SK-N-SH (cell line): ENCODE data around the gene PHF12. TPM values are rescaled to one million over a fixed set of nuclear protein-coding genes. Genes with fewer than 3 reads are reported as not detected.

ENCODE experiments used
- CTCF ChIA-PET: fragments of 300-600, 350-600 bp; formaldehyde crosslinking; extraction: SDS; loops from one replicate; lab custom pipeline; 2021; lab: Yijun Ruan, JAX
- POLR2A ChIA-PET: fragments of 350-600 bp; sonication (Branson Sonifier 250); formaldehyde crosslinking; extraction: SDS; loops from one replicate; lab custom pipeline; 2020; ENCODE audit warnings: antibody characterized with exemption, inconsistent platforms; lab: Yijun Ruan, JAX
- DNase-seq: peaks from one replicate; pipeline ENCODE4 v3.0.0; 2012
- H2AFZ ChIP-seq: fragments of 200-600 bp; sonication (generic); 2 replicates; pipeline ENCODE4 v1.8.1; 2016; ENCODE audit warnings: antibody characterized with exemption, mild to moderate bottlenecking, low read depth
- H3F3A ChIP-seq: fragments of 200-600 bp; sonication (generic); replicated peaks from 2 replicates; pipeline ENCODE3; 2016; ENCODE audit warnings: antibody characterized with exemption, mild to moderate bottlenecking; ENCODE audit not compliant: insufficient read depth
- H3K27ac ChIP-seq, 2 experiments: fragments of 200-500 bp in 1 of 2; fragments of 200-600 bp in 1 of 2; sonication (Bioruptor generic) in 1 of 2; sonication (generic), shearing (Covaris generic) in 1 of 2; 2 replicates each; pipeline versions ENCODE4 v1.5.1 to v1.6.1; 2014 to 2016; ENCODE audit warnings: low read depth in 2 of 2, inconsistent platforms in 1 of 2, low read length in 1 of 2, mild to moderate bottlenecking in 1 of 2, mixed read lengths in 1 of 2
- H3K27me3 ChIP-seq: fragments of 200-600 bp; sonication (generic), shearing (Covaris generic); 2 replicates; pipeline ENCODE4 v1.6.1; 2016; ENCODE audit warnings: mixed run types; ENCODE audit not compliant: insufficient read depth
- H3K36me3 ChIP-seq, 2 experiments: fragments of 200-500 bp in 1 of 2; fragments of 200-600 bp in 1 of 2; sonication (Bioruptor generic) in 1 of 2; sonication (generic) in 1 of 2; replicated peaks in 1 of 2; 2 replicates each; pipeline versions ENCODE3 to v1.5.1; 2014 to 2016; ENCODE audit warnings: low read length in 1 of 2, mild to moderate bottlenecking in 1 of 2; ENCODE audit not compliant: insufficient read depth in 2 of 2, control insufficient read depth in 1 of 2
- H3K4me1 ChIP-seq, 2 experiments: fragments of 200-500 bp in 1 of 2; fragments of 200-600 bp in 1 of 2; sonication (Bioruptor generic) in 1 of 2; sonication (generic), shearing (Covaris generic) in 1 of 2; 2 replicates each; pipeline versions ENCODE4 v1.5.1 to v1.6.1; 2014 to 2016; ENCODE audit warnings: low read depth in 1 of 2, low read length in 1 of 2, mixed run types in 1 of 2; ENCODE audit not compliant: insufficient read depth in 2 of 2, control insufficient read depth in 1 of 2
- H3K4me2 ChIP-seq: fragments of 200-600 bp; sonication (generic), shearing (Covaris generic); 2 replicates; pipeline ENCODE4 v1.6.1; 2017; ENCODE audit warnings: mixed run types
- H3K4me3 ChIP-seq, 2 experiments: fragments of 200-500 bp in 1 of 2; fragments of 200-600 bp in 1 of 2; sonication (Bioruptor generic) in 1 of 2; sonication (generic), shearing (Covaris generic) in 1 of 2; 2 replicates each; pipeline versions ENCODE4 v1.5.1 to v1.8.1; 2014 to 2016; ENCODE audit warnings: low read depth in 2 of 2, inconsistent platforms in 1 of 2, low read length in 1 of 2, mild to moderate bottlenecking in 1 of 2, mixed read lengths in 1 of 2, moderate library complexity in 1 of 2
- H3K79me2 ChIP-seq: fragments of 200-600 bp; sonication (generic); 2 replicates; pipeline ENCODE4 v1.8.1; 2017; ENCODE audit warnings: mild to moderate bottlenecking; ENCODE audit not compliant: insufficient read depth
- H3K9ac ChIP-seq: fragments of 200-600 bp; sonication (generic); 2 replicates; pipeline ENCODE4 v1.6.1; 2017; ENCODE audit warnings: mixed run types
- H3K9me2 ChIP-seq: fragments of 200-600 bp; sonication (generic); 2 replicates; pipeline ENCODE4 v1.6.1; 2017; ENCODE audit warnings: mixed run types
- H3K9me3 ChIP-seq: fragments of 200-600 bp; sonication (generic); 2 replicates; pipeline ENCODE4 v1.6.1; 2017; ENCODE audit warnings: mixed run types, mild to moderate bottlenecking, moderate library complexity
- H4K20me1 ChIP-seq: fragments of 200-600 bp; sonication (generic); 2 replicates; pipeline ENCODE4 v1.6.1; 2017; ENCODE audit warnings: mild to moderate bottlenecking, mixed run types; ENCODE audit not compliant: insufficient read depth
- CHD2 ChIP-seq: fragments of 150-350 bp; IDR thresholded peaks from 2 replicates; pipeline ENCODE4 v1.6.1; 2018; ENCODE audit warnings: low read length; ENCODE audit not compliant: partially characterized antibody
- CTCF ChIP-seq: fragments of 200-600 bp; sonication (generic); IDR thresholded peaks from 2 replicates; pipeline ENCODE4 v1.6.1; 2017; ENCODE audit warnings: antibody characterized with exemption, mild to moderate bottlenecking, moderate library complexity
- ELF1 ChIP-seq: IDR thresholded peaks from 2 replicates; pipeline ENCODE4 v1.4.0; 2012
- EP300 ChIP-seq, 2 experiments: IDR thresholded peaks; 2 replicates each; pipeline versions ENCODE4 v1.4.0 to v1.6.1; 2012; ENCODE audit warnings: borderline replicate concordance in 1 of 2, low read depth in 1 of 2, low read length in 1 of 2
- EZH2phosphoT487 ChIP-seq: fragments of 200-600 bp; sonication (generic); IDR thresholded peaks from 2 replicates; pipeline ENCODE4 v1.6.1; 2017; ENCODE audit warnings: low read depth, mixed run types, mild to moderate bottlenecking, antibody characterized with exemption, moderate library complexity, borderline replicate concordance
- FOXJ3 ChIP-seq: sonication (generic); formaldehyde crosslinking; IDR thresholded peaks from 2 replicates; pipeline ENCODE4 v1.5.1; 2020; ENCODE audit warnings: mild to moderate bottlenecking, missing genetic modification reagents
- FOXM1 ChIP-seq: IDR thresholded peaks from 2 replicates; pipeline ENCODE4 v1.4.0; 2012; ENCODE audit warnings: low read depth, mild to moderate bottlenecking
- GATA2 ChIP-seq: sonication (generic); formaldehyde crosslinking; IDR thresholded peaks from 2 replicates; pipeline ENCODE4 v1.5.0; 2020; ENCODE audit warnings: mild to moderate bottlenecking, missing genetic modification reagents
- MXI1 ChIP-seq: IDR thresholded peaks from 2 replicates; pipeline ENCODE4 v1.6.1; 2012; ENCODE audit warnings: mild to moderate bottlenecking, low read depth, low read length, improper control_type of control experiment
- POLR2AphosphoS5 ChIP-seq: IDR thresholded peaks from 2 replicates; pipeline ENCODE4 v1.6.1; 2012; ENCODE audit warnings: low read depth, low read length
- RAD21 ChIP-seq: IDR thresholded peaks from 2 replicates; pipeline ENCODE4 v1.6.1; 2012; ENCODE audit warnings: mild to moderate bottlenecking, low read length
- REST ChIP-seq: IDR thresholded peaks from 2 replicates; pipeline ENCODE4 v1.6.1; 2012; ENCODE audit warnings: mild to moderate bottlenecking, low read depth, low read length, moderate library complexity
- RXRA ChIP-seq: IDR thresholded peaks from 2 replicates; pipeline ENCODE4 v1.4.0; 2012; ENCODE audit warnings: low read depth, mild to moderate bottlenecking, borderline replicate concordance
- SIN3A ChIP-seq: IDR thresholded peaks from 2 replicates; pipeline ENCODE4 v1.6.1; 2012; ENCODE audit warnings: low read depth, mild to moderate bottlenecking, low read length, moderate library complexity, borderline replicate concordance
- TAF1 ChIP-seq: IDR thresholded peaks from 2 replicates; pipeline ENCODE4 v1.6.1; 2012; ENCODE audit warnings: low read depth, mild to moderate bottlenecking, low read length, moderate library complexity, borderline replicate concordance
- TCF12 ChIP-seq: IDR thresholded peaks from 2 replicates; pipeline ENCODE4 v1.4.0; 2012
- TEAD4 ChIP-seq: IDR thresholded peaks from 2 replicates; pipeline ENCODE4 v1.4.0; 2012; ENCODE audit warnings: mild to moderate bottlenecking, borderline replicate concordance; ENCODE audit not compliant: insufficient read depth
- USF1 ChIP-seq: IDR thresholded peaks from 2 replicates; pipeline ENCODE4 v1.4.0; 2012; ENCODE audit warnings: low read depth, borderline replicate concordance
- WGBS: methylation state at CpG from one replicate; pipeline ENCODE4 v1.1.6; 2017; ENCODE audit warnings: low lambda C conversion rate; 5-methylcytosine and 5-hydroxymethylcytosine counted together
- polyA plus RNA-seq, 3 experiments: library from polyadenylated mRNA; depleted of rRNA; stranded (reverse); fragments of >200 nt; gene quantifications; 2 replicates each; pipeline ENCODE4 v1.2.3, GENCODE V29; 2012
- TF ChIP-seq, protein P1 (sequence below): IDR thresholded peaks from 2 replicates; pipeline ENCODE4; 2012

PHF12 gene
- polyA plus RNA-seq, 1 of the 3 experiments (the other 2 are of a cell fraction): 24.0 TPM

DNA sequence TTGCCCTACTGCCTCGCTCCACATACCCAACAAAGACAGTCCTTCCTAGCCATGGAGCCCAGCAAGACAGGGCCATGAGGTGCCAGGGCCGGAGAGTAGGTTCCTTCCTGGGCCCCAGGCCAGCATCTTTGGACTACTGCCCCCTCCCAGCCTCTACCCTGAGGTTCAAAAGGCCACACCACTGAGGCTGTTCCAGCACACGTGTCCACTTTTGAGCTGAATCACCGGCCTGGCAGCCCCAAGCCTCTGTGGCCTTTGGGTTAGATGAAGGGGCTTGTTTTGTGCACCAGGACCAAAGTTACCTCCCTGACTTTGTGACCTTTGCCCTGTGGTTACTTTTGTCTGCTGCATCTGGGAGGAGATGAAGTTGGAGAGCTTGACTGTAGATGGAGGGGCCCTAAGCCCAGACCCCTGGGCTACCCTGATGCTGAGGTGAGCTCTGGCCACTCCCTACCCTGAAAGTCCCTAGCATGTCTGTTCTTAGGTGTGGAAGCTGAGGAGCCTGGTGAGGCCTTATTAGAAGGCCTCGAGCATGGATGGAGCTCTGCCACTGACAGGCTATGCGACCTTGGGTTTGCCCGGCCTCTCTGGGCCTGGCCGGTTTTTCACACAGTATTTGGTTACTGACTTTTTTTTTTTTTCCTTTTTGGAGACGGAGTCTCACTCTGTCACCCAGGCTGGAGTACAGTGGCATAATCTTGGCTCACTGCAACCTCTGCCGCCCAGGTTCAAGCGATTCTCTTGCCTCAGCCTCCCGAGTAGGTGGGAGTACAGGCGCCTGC, 42.5 kb upstream of the PHF12 start (continued):
- TF ChIP-seq CTCF: no peak
- no peak for TF ChIP-seq EP300 (IDR thresholded peaks at IDR 0.05; ENCODE audit: borderline replicate concordance in 1 of 2, low read depth in 1 of 2, low read length in 1 of 2)
- no peak for TF ChIP-seq RAD21
- no peak for TF ChIP-seq CHD2
- no peak for TF ChIP-seq RXRA
- TF ChIP-seq FOXM1: no peak

DNA sequence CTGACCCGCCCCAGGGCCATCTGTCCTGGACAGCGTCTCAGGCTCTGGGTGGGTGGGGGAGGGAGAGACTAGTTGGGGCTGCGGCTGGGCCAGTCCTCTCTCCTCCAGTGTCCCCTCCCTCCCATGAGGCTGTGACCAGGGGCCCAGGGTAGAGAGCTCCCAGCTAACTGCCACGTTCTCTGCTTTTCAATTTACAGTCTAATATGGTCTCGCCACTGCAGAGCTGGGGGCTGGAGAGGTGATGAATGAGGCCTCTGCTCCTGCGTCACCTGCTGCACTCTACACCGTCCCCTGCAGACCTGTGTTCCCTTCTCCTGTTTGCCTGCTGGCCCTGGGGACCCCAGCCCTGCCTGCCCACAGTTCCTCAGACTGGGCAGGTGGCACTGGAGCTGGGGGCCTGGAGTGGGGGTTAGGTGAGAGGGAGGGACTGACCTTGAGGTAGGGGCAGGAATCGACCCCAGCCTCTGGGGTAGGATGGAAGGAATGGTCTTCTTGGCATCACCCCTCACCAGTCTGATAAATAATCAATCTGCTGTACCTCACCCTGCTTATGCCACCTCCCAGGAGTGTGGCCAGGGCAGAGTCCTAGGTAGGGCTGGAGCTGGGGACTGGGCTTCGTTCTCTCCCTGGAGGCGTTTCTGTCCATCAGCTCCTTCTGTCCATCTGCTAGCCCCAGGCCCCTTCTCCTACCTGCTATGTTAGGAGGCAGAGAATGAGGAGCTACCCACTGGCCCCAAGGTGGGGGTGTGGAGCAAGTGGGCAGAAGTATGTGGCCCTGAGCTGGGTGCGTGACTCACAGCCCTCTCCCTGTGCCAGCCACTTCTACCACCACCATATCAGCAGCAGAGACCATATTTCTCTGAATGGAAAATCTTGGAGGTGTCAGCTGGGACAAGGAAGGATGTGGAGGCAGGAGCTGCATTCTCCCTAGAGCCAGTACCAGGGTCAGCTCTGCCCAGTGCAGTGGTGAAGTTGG, 41.6 kb upstream of the PHF12 start:
- no peak overlapping the region for H3K4me2 ChIP-seq
- no peaks in the 10 kb centered on the region for H4K20me1 ChIP-seq
- H3F3A ChIP-seq: no peaks in the 10 kb centered on the region
- H3K27me3 ChIP-seq: no peaks in the 10 kb centered on the region
- no peak overlapping the region for H3K4me3 ChIP-seq
- H3K9me3 ChIP-seq: no peaks in the 10 kb centered on the region
- TF ChIP-seq TEAD4 (no peak), POLR2AphosphoS5 (no peak), FOXJ3 (CRISPR knock-in tag) (no peak), REST (no peak), TAF1 (no peak), GATA2 (CRISPR knock-in tag) (no peak), ELF1 (no peak), RAD21 (no peak), TCF12 (no peak), USF1 (no peak), EZH2phosphoT487 (no peak), MXI1 (no peak), RXRA (no peak), SIN3A (no peak)
- TF ChIP-seq, protein P1, sequence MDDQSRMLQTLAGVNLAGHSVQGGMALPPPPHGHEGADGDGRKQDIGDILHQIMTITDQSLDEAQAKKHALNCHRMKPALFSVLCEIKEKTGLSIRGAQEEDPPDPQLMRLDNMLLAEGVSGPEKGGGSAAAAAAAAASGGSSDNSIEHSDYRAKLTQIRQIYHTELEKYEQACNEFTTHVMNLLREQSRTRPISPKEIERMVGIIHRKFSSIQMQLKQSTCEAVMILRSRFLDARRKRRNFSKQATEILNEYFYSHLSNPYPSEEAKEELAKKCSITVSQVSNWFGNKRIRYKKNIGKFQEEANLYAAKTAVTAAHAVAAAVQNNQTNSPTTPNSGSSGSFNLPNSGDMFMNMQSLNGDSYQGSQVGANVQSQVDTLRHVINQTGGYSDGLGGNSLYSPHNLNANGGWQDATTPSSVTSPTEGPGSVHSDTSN: no peak
- TF ChIP-seq, all 33 proteins: peak for 0
- no peak for DNase-seq
- peaks cover 0 to 27% of the 10 kb centered on the region in 2 experiments; a peak in 1 of 4 replicates for H3K4me1 ChIP-seq
- no peaks in the 10 kb centered on the region for H3K9me2 ChIP-seq
- POLR2A ChIA-PET: no interaction called here
- 58% methylated on average over 11 of the region's 11 CpGs for WGBS
- H3K9ac ChIP-seq: no peak overlapping the region
- CTCF ChIA-PET: interaction anchor here (0.8 to 3.8 kb wide), 10 partner anchors 27 to 377 kb away, joined by 3 to 25 read pairs (median 3); no protein-coding TSS in a partner anchor
- no peak overlapping the region for H3K27ac ChIP-seq
- no peak overlapping the region for H2AFZ ChIP-seq
- no peaks in the 10 kb centered on the region for H3K36me3 ChIP-seq
- no peaks in the 10 kb centered on the region for H3K79me2 ChIP-seq
